ENCODE results near the gene CTH. TPM values are rescaled to one million over a fixed set of nuclear protein-coding genes. Genes with fewer than 3 reads are reported as not detected.

The CTH gene
- total and polyA plus RNA-seq, 4 donors = 4.3 to 8.6 (median 5.9) TPM

GRCh38 chr1:70427976-70428375 lies 16.9 kb downstream of the CTH start:
- Histone ChIP-seq H3K4me1 (ENCODE audit: control insufficient read depth in 5 of 5, insufficient read depth in 5 of 5, low read length in 5 of 5) (no peaks in the 10 kb centered on the region), H3K27me3 (ENCODE audit: control insufficient read depth in 3 of 3, insufficient read depth in 3 of 3, low read length in 2 of 3) (no peaks in the 10 kb centered on the region), H3K27ac (ENCODE audit: low read depth in 1 of 2, low read length in 1 of 2) (no peak overlapping the region), H3K36me3 (ENCODE audit: control insufficient read depth in 4 of 4, insufficient read depth in 4 of 4, low read length in 4 of 4) (peaks cover 0 to 20% (median 6%) of the 10 kb centered on the region in 4 donors), H3K9me3 (ENCODE audit: control insufficient read depth in 4 of 4, insufficient read depth in 3 of 4, low read length in 3 of 4) (no peaks in the 10 kb centered on the region), H3K4me3 (no peak overlapping the region), H3K9ac (ENCODE audit: insufficient read depth in 1 of 2, low read length in 2 of 2) (no peak overlapping the region)
- WGBS, 2 donors = 85 to 93% methylated on average over 3 of the region's 3 CpGs
- no peak for DNase-seq
- no peak for ATAC-seq (ENCODE audit: insufficient read depth, low FRiP score)
- TF ChIP-seq, protein P1, sequence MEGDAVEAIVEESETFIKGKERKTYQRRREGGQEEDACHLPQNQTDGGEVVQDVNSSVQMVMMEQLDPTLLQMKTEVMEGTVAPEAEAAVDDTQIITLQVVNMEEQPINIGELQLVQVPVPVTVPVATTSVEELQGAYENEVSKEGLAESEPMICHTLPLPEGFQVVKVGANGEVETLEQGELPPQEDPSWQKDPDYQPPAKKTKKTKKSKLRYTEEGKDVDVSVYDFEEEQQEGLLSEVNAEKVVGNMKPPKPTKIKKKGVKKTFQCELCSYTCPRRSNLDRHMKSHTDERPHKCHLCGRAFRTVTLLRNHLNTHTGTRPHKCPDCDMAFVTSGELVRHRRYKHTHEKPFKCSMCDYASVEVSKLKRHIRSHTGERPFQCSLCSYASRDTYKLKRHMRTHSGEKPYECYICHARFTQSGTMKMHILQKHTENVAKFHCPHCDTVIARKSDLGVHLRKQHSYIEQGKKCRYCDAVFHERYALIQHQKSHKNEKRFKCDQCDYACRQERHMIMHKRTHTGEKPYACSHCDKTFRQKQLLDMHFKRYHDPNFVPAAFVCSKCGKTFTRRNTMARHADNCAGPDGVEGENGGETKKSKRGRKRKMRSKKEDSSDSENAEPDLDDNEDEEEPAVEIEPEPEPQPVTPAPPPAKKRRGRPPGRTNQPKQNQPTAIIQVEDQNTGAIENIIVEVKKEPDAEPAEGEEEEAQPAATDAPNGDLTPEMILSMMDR (IDR thresholded peaks at IDR 0.05; ENCODE audit: control extremely low read depth, extremely low read depth) = no peak

- ATAC-seq (ENCODE audit: insufficient read depth, low FRiP score) (no peak), DNase-seq (no peak)
- H3K36me3 ChIP-seq (ENCODE audit: control insufficient read depth in 4 of 4, insufficient read depth in 4 of 4, low read length in 4 of 4) = peaks cover 0 to 20% (median 5%) of the 10 kb centered on the region in 4 donors
- no peaks in the 10 kb centered on the region for H3K27me3 ChIP-seq (ENCODE audit: control insufficient read depth in 3 of 3, insufficient read depth in 3 of 3, low read length in 2 of 3)
- no peak overlapping the region for H3K9ac ChIP-seq (ENCODE audit: insufficient read depth in 1 of 2, low read length in 2 of 2)
- TF ChIP-seq, protein P1 (IDR thresholded peaks at IDR 0.05; ENCODE audit: control extremely low read depth, extremely low read depth) = no peak
- no peak overlapping the region for H3K4me3 ChIP-seq
- 93 to 97% methylated on average over 2 of the region's 2 CpGs for WGBS, 2 donors
- no peak overlapping the region for H3K27ac ChIP-seq (ENCODE audit: low read depth in 1 of 2, low read length in 1 of 2)
- H3K4me1 ChIP-seq (ENCODE audit: control insufficient read depth in 5 of 5, insufficient read depth in 5 of 5, low read length in 5 of 5) = no peaks in the 10 kb centered on the region
- H3K9me3 ChIP-seq (ENCODE audit: control insufficient read depth in 4 of 4, insufficient read depth in 3 of 4, low read length in 3 of 4) = no peaks in the 10 kb centered on the region
These were observed 18.2 kb downstream of the CTH start for GRCh38 chr1:70429219-70429618.

DNA sequence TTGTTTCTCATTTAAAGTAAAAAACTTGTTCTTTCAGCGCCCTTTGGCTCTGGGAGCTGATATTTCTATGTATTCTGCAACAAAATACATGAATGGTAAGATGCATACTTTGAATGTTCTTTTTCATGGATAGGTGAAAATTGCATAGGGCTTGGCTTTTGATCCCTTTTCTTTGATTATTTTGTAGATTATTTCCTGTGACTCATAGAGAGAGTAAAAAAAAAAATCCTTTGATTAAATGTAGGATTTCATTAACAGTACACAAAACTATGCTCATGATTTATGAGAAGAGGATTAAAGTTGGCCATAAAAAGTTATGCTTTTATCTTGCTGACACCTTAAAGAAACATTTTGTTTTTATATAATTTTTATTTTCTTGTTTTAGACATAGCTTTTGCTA lies 18.7 kb downstream of the CTH start:
- Histone ChIP-seq H3K9me3 (ENCODE audit: control insufficient read depth in 4 of 4, insufficient read depth in 3 of 4, low read length in 3 of 4) (no peaks in the 10 kb centered on the region), H3K27ac (ENCODE audit: low read depth in 1 of 2, low read length in 1 of 2) (no peak overlapping the region), H3K27me3 (ENCODE audit: control insufficient read depth in 3 of 3, insufficient read depth in 3 of 3, low read length in 2 of 3) (no peaks in the 10 kb centered on the region), H3K4me3 (no peak overlapping the region), H3K9ac (ENCODE audit: insufficient read depth in 1 of 2, low read length in 2 of 2) (no peak overlapping the region), H3K4me1 (ENCODE audit: control insufficient read depth in 5 of 5, insufficient read depth in 5 of 5, low read length in 5 of 5) (no peaks in the 10 kb centered on the region), H3K36me3 (ENCODE audit: control insufficient read depth in 4 of 4, insufficient read depth in 4 of 4, low read length in 4 of 4) (peaks cover 0 to 20% (median 5%) of the 10 kb centered on the region in 4 donors)
- WGBS, 2 donors = 94 to 100% methylated on average over 1 of the region's 1 CpG
- TF ChIP-seq, protein P1 (IDR thresholded peaks at IDR 0.05; ENCODE audit: control extremely low read depth, extremely low read depth) = no peak
- DNase-seq = no peak
- ATAC-seq (ENCODE audit: insufficient read depth, low FRiP score) = no peak

- no peaks in the 10 kb centered on the region for H3K4me1 ChIP-seq (ENCODE audit: control insufficient read depth in 5 of 5, insufficient read depth in 5 of 5, low read length in 5 of 5)
- H3K27ac ChIP-seq (ENCODE audit: low read depth in 1 of 2, low read length in 1 of 2) = no peak overlapping the region
- no peaks in the 10 kb centered on the region for H3K27me3 ChIP-seq (ENCODE audit: control insufficient read depth in 3 of 3, insufficient read depth in 3 of 3, low read length in 2 of 3)
- 62 to 78% methylated on average over 2 of the region's 2 CpGs for WGBS, 2 donors
- no peaks in the 10 kb centered on the region for H3K9me3 ChIP-seq (ENCODE audit: control insufficient read depth in 4 of 4, insufficient read depth in 3 of 4, low read length in 3 of 4)
- DNase-seq (no peak), ATAC-seq (ENCODE audit: insufficient read depth, low FRiP score) (no peak)
- TF ChIP-seq, protein P1 (IDR thresholded peaks at IDR 0.05; ENCODE audit: control extremely low read depth, extremely low read depth) = no peak
- H3K4me3 ChIP-seq = no peak overlapping the region
- no peak overlapping the region for H3K9ac ChIP-seq (ENCODE audit: insufficient read depth in 1 of 2, low read length in 2 of 2)
- H3K36me3 ChIP-seq (ENCODE audit: control insufficient read depth in 4 of 4, insufficient read depth in 4 of 4, low read length in 4 of 4) = peaks cover 0 to 20% (median 10%) of the 10 kb centered on the region in 4 donors
These were observed 20.2 kb downstream of the CTH start for GRCh38 chr1:70431317-70431716.

Measured in lung (tissue), 12 donors.